WERI-Rb-1 (cell line): ENCODE data around the gene CLNK.

Experiments used
- DNase-seq: peaks from one replicate; pipeline ENCODE4 v3.0.0-alpha.2; 2020
- H3K27ac ChIP-seq: fragments of 250-450 bp; sonication (Bioruptor Pico); 2 replicates; pipeline ENCODE4 v1.5.1; 2020; ENCODE audit warnings: mild to moderate bottlenecking, moderate library complexity
- H3K27me3 ChIP-seq: fragments of 250-450 bp; sonication (Bioruptor Pico); 2 replicates; pipeline ENCODE4 v1.5.1; 2021; ENCODE audit warnings: mild to moderate bottlenecking, low read depth, moderate library complexity; ENCODE audit not compliant: insufficient read depth, severe bottlenecking
- H3K36me3 ChIP-seq: fragments of 250-450 bp; sonication (Bioruptor Pico); 2 replicates; pipeline ENCODE4 v1.5.1; 2020; ENCODE audit warnings: mild to moderate bottlenecking, moderate library complexity
- H3K4me3 ChIP-seq: 2 replicates; pipeline ENCODE4 v1.5.1; 2011; ENCODE audit warnings: low read depth, mild to moderate bottlenecking, control low read depth, low read length
- H3K9me3 ChIP-seq: fragments of 250-450 bp; sonication (Bioruptor Pico); 2 replicates; pipeline ENCODE4 v1.5.1; 2021; ENCODE audit warnings: mild to moderate bottlenecking, moderate library complexity; ENCODE audit not compliant: severe bottlenecking
- TF ChIP-seq, protein P1 (sequence below): IDR thresholded peaks from 2 replicates; pipeline ENCODE4 v1.5.1; 2011; ENCODE audit warnings: low read depth, mild to moderate bottlenecking, control low read depth, inconsistent platforms, low read length

The CLNK gene

GRCh38 chr4:10613926-10614478 is 70.6 kb downstream of the CLNK start:
- DNase-seq: no peak
- TF ChIP-seq, protein P1, sequence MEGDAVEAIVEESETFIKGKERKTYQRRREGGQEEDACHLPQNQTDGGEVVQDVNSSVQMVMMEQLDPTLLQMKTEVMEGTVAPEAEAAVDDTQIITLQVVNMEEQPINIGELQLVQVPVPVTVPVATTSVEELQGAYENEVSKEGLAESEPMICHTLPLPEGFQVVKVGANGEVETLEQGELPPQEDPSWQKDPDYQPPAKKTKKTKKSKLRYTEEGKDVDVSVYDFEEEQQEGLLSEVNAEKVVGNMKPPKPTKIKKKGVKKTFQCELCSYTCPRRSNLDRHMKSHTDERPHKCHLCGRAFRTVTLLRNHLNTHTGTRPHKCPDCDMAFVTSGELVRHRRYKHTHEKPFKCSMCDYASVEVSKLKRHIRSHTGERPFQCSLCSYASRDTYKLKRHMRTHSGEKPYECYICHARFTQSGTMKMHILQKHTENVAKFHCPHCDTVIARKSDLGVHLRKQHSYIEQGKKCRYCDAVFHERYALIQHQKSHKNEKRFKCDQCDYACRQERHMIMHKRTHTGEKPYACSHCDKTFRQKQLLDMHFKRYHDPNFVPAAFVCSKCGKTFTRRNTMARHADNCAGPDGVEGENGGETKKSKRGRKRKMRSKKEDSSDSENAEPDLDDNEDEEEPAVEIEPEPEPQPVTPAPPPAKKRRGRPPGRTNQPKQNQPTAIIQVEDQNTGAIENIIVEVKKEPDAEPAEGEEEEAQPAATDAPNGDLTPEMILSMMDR: no peak
- H3K9me3 ChIP-seq: no peaks in the 10 kb centered on the region
- H3K4me3 ChIP-seq: no peak overlapping the region
- no peaks in the 10 kb centered on the region for H3K36me3 ChIP-seq
- peaks cover 3% of the 10 kb centered on the region for H3K27me3 ChIP-seq
- no peak overlapping the region for H3K27ac ChIP-seq

- H3K27me3 ChIP-seq: peaks cover 3% of the 10 kb centered on the region
- TF ChIP-seq, protein P1: no peak
- no peak overlapping the region for H3K4me3 ChIP-seq
- H3K36me3 ChIP-seq: no peaks in the 10 kb centered on the region
- H3K9me3 ChIP-seq: no peaks in the 10 kb centered on the region
- no peak overlapping the region for H3K27ac ChIP-seq
- DNase-seq: no peak
Observed at GRCh38 chr4:10612476-10612875, 72.1 kb downstream of the CLNK start.

- H3K27ac ChIP-seq: no peak overlapping the region
- DNase-seq: no peak
- TF ChIP-seq, protein P1: no peak
- H3K36me3 ChIP-seq: no peaks in the 10 kb centered on the region
- H3K4me3 ChIP-seq: no peak overlapping the region
- H3K27me3 ChIP-seq: peaks cover 3% of the 10 kb centered on the region
- no peaks in the 10 kb centered on the region for H3K9me3 ChIP-seq
Observed at GRCh38 chr4:10611673-10612072, 72.9 kb downstream of the CLNK start.

DNA sequence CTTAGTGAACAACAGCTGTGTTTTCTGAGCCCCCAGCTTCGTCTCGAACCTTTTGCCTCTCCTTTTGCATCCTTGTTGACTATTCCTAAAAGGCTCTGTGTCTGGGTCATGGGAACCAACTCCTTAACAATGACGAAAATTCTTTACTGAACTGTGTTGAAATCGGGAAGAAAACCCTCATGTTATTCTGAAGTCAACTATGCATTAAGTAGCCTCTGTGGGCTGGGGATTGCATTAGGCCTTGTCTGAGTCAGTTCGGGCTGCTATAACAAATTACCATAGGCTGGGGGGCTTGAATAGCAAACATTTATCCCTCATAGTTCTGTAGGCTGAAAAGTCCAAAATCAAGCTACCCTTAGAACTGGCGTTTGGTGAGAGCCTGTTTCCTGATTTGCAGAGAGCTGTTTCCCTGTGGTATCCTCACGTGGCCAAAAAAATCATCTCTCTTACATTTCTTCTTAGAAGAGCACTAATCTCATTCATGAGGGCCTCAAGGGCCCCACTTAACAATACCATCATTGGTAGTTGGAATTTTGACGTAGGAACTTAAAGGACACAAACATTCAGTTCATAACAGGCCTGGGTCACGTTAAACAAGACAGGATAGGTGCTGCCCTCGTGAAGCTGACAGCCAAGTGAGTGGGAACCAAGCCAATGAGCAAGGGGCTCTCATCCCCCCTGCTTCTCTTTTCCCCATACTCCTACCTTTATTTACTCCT is 75.9 kb downstream of the CLNK start:
- H3K4me3 ChIP-seq: no peak overlapping the region
- TF ChIP-seq, protein P1: no peak
- no peaks in the 10 kb centered on the region for H3K36me3 ChIP-seq
- no peaks in the 10 kb centered on the region for H3K27me3 ChIP-seq
- H3K9me3 ChIP-seq: no peaks in the 10 kb centered on the region
- no peak for DNase-seq
- H3K27ac ChIP-seq: no peak overlapping the region

DNA sequence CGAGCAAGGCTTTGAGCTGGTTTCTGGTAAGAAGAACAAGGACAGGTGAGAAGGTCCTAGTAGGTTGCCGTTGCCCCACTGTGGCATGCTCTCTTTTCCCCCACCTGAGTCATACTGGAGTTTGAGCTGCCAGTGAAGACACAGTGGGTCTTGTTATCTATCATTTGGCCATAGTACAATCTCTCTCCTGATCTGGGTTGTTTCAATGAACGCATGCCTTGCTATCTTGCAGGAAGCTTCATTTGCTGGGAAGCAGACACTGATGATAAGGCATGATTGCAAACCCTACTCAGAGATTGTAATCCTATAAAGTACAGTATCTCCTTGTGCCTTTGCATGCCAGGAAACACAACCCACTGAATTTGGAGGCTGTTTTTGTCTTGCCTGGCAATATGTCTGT is 77.4 kb downstream of the CLNK start:
- no peaks in the 10 kb centered on the region for H3K27me3 ChIP-seq
- no peaks in the 10 kb centered on the region for H3K36me3 ChIP-seq
- DNase-seq: no peak
- H3K27ac ChIP-seq: no peak overlapping the region
- TF ChIP-seq, protein P1: no peak
- H3K4me3 ChIP-seq: no peak overlapping the region
- no peaks in the 10 kb centered on the region for H3K9me3 ChIP-seq
